Measurements from ENCODE around the gene LAMA5. TPM values are rescaled to one million over a fixed set of nuclear protein-coding genes. Genes with fewer than 3 reads are reported as not detected.

LAMA5 gene
- total and polyA plus RNA-seq, 7 donors = 1.8 to 409 (median 56.5) TPM

DNA sequence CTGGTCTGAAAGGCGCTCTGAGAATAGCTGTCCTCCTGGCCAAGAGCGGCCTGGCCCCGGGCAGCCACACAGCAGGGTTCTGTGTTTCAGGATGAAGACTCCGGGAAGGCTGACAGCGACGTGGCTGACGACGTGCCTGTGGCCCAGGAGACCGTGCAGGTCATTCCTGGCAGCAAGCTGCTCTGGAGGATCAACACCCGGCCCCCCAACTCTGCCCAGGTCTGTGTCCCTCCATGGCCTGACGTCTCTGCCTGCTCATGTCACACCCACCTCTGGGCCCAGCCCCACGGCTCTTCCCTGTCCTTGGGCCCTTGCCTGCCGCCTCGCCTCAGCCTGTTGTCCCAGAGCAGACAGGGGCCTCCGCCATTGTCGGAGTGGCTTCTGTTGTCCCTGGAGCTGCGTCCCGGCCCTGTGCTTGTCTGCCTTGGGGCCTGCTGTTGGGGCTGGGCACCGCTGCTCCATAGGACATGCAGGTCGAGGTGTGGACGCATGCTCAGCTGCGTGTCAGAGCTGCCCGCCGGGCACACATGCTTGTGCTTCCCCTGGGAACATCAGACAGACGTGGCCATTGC is 80.5 kb downstream of the LAMA5 start:
- Histone ChIP-seq H3K4me3 (no peak overlapping the region), H3K36me3 (peaks cover 6 to 90% (median 44%) of the 10 kb centered on the region in 4 donors), H3K27ac (no peak overlapping the region), H3K4me1 (no peaks in the 10 kb centered on the region), H3K27me3 (no peaks in the 10 kb centered on the region), H3K9me3 (no peaks in the 10 kb centered on the region)
- WGBS, 2 donors = 91 to 94% methylated on average over 25 of the region's 25 CpGs
- TF ChIP-seq, protein P1, sequence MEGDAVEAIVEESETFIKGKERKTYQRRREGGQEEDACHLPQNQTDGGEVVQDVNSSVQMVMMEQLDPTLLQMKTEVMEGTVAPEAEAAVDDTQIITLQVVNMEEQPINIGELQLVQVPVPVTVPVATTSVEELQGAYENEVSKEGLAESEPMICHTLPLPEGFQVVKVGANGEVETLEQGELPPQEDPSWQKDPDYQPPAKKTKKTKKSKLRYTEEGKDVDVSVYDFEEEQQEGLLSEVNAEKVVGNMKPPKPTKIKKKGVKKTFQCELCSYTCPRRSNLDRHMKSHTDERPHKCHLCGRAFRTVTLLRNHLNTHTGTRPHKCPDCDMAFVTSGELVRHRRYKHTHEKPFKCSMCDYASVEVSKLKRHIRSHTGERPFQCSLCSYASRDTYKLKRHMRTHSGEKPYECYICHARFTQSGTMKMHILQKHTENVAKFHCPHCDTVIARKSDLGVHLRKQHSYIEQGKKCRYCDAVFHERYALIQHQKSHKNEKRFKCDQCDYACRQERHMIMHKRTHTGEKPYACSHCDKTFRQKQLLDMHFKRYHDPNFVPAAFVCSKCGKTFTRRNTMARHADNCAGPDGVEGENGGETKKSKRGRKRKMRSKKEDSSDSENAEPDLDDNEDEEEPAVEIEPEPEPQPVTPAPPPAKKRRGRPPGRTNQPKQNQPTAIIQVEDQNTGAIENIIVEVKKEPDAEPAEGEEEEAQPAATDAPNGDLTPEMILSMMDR (IDR thresholded peaks at IDR 0.05) = no peak
- TF ChIP-seq POLR2A (IDR thresholded peaks at IDR 0.05) (no peak), POLR2AphosphoS5 (IDR thresholded peaks at IDR 0.05) (no peak), EP300 (IDR thresholded peaks at IDR 0.05) (no peak)
- intact Hi-C loops (cut with DNase I) = no loop called here
- no peak for DNase-seq

DNA sequence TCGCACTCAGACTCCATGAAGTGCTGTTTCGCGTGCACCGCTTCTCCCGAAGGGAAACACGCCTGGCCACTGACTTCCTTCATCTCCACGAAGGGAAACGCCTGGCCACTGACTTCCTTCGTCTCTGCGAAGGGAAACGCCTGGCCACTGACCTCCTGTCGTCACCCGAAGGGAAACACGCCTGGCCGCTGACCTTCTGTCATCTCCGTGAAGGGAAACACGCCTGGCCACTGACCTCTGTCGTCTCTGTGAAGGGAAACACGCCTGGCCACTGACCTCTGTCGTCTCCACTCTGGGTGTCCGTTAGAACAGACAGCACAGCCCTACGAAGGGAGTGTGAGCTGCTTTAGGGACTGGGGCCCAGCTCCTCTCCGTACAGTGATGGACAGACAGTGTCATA is 81.4 kb downstream of the LAMA5 start:
- intact Hi-C loops (cut with DNase I) = no loop called here
- H3K27ac ChIP-seq = no peak overlapping the region
- 76 to 84% methylated on average over 23 of the region's 23 CpGs for WGBS, 2 donors

DNA sequence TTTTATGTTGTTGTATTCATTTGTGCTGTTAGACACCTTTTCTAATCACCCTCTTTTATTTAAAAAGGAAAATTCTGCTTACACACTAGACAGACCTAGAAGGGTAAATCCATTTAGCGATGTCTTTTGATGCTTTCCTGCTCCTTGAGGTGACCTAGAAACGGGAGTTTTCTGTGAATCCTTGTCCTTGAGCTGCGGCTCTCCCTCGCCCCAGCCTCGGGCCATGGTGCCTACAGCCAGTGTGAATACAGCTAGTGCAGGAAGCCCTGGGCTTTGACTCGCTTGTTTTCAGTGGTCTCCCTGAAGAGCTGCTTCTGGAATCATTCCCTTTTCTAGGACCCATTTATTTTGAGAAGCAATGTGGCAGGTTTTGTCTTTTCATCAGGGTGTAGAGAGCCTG is 82.0 kb downstream of the LAMA5 start:
- Histone ChIP-seq H3K27me3 (no peaks in the 10 kb centered on the region), H3K9me3 (no peaks in the 10 kb centered on the region), H3K4me3 (no peak overlapping the region), H3K27ac (no peak overlapping the region), H3K4me1 (no peaks in the 10 kb centered on the region), H3K36me3 (peaks cover 6 to 91% (median 49%) of the 10 kb centered on the region in 4 donors)
- intact Hi-C loops (cut with DNase I) = no loop called here
- WGBS, 2 donors = 85 to 88% methylated on average over 6 of the region's 6 CpGs
- TF ChIP-seq POLR2AphosphoS5 (IDR thresholded peaks at IDR 0.05) = no peak
- no peak for DNase-seq

More for the DNA sequence above, 81.4 kb downstream of the LAMA5 start:
- peak in 3 of 4 donors; percentile 29 to 69 (median 44) for TF ChIP-seq POLR2AphosphoS5 (IDR thresholded peaks at IDR 0.05)
- TF ChIP-seq EP300 (IDR thresholded peaks at IDR 0.05) = no peak
- TF ChIP-seq, protein P1 (IDR thresholded peaks at IDR 0.05) = no peak
- TF ChIP-seq POLR2A (IDR thresholded peaks at IDR 0.05) = no peak
- Histone ChIP-seq H3K4me3 (no peak overlapping the region), H3K4me1 (no peaks in the 10 kb centered on the region), H3K36me3 (peaks cover 6 to 90% (median 43%) of the 10 kb centered on the region in 4 donors), H3K9me3 (no peaks in the 10 kb centered on the region), H3K27me3 (no peaks in the 10 kb centered on the region)
- DNase-seq = no peak

DNA sequence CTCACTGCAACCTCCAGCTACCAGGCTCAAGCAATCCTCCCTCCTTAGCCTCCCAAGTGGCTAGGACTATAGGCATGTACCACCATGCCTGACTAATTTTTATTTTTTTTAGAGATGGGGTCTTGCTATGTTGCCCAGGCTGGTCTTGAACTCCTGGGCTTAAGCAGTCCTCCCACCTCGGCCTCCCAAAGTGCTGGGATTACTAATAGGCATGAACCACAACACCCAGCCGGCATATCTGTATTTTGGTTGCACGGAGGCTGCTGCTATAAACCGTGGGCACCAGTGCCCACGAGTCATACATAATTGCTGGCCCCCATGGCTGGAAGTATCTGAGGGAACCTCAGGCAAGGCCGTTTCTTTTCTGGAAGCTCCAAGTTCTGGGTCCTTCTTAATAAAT is 82.7 kb downstream of the LAMA5 start:
- intact Hi-C loops (cut with DNase I) = no loop called here
- Histone ChIP-seq H3K27me3 (no peaks in the 10 kb centered on the region), H3K27ac (no peak overlapping the region), H3K9me3 (no peaks in the 10 kb centered on the region), H3K4me1 (no peaks in the 10 kb centered on the region), H3K36me3 (peaks cover 13 to 92% (median 49%) of the 10 kb centered on the region in 4 donors), H3K4me3 (no peak overlapping the region)
- no peak for DNase-seq
- 89 to 93% methylated on average over 6 of the region's 6 CpGs for WGBS, 2 donors
- TF ChIP-seq EP300 (IDR thresholded peaks at IDR 0.05) (no peak), POLR2AphosphoS5 (IDR thresholded peaks at IDR 0.05) (no peak), POLR2A (IDR thresholded peaks at IDR 0.05) (no peak)
- TF ChIP-seq, protein P1 (IDR thresholded peaks at IDR 0.05) = no peak

DNA sequence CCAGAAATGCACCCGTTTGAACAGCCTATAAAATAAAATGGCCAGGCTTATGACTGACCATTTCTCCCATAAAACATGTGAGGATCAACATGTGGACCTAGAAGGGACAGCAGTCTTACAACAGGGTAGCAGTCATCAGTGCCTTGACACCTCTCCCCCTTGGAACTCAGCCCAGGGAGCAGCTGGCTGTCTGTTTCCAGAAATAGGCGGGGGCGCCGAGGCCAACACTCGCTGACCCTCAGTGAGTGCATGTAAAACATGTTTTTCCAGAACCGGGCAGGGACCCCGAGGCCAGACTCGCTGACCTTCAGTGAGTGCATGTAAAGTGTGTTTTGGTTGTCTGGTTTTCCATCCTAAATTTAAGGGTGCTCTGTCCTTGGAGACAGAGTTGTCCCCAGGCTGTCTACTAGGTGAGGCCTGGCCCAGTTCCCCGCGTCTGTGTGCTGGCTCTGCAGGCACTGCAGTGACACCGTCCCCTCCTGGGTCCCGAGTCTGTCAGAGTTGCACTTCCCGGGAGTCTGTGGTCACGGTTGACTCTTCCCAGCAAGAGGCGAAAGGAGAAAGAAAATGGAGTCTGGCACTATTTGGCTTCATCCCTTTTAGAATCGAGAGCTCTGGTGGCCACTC is 84.1 kb downstream of the LAMA5 start:
- no peak overlapping the region for H3K27ac ChIP-seq
- H3K36me3 ChIP-seq = peaks cover 18 to 92% (median 50%) of the 10 kb centered on the region in 4 donors
- no peak for DNase-seq
- TF ChIP-seq, protein P1 (IDR thresholded peaks at IDR 0.05) = no peak
- TF ChIP-seq POLR2A (IDR thresholded peaks at IDR 0.05) (no peak), POLR2AphosphoS5 (IDR thresholded peaks at IDR 0.05) (no peak), EP300 (IDR thresholded peaks at IDR 0.05) (no peak)
- H3K4me3 ChIP-seq = no peak overlapping the region
- H3K4me1 ChIP-seq = no peaks in the 10 kb centered on the region
- H3K27me3 ChIP-seq = no peaks in the 10 kb centered on the region
- intact Hi-C loops (cut with DNase I) = no loop called here
- 84 to 85% methylated on average over 16 of the region's 16 CpGs for WGBS, 2 donors
- H3K9me3 ChIP-seq = no peaks in the 10 kb centered on the region

All from sigmoid colon (tissue), 7 donors.